Measurements from ENCODE around the gene USP32. TPM values are rescaled to one million over a fixed set of nuclear protein-coding genes. Genes with fewer than 3 reads are reported as not detected.

The USP32 gene
- total RNA-seq, 1 experiment from 2014 or later: 103 TPM

DNA sequence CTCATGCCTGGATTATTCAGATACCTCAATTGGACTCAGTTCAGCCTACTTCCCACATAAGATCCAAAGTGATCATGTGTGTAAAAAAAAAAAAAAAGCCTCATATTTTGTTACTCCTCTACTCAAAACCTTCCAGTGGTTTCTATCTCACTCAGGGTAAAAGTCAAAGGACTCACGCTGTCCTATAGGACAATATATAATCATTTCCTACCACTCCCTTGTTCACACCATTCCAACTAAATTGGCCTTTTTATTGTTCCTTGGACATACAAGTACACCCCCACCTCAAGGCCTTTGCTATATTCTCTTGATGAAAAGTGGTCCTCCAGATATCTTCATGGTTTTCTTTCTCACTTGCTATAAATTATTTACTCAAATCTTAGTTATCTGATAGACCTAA, 99.2 kb downstream of the USP32 start:
- no peak overlapping the region for H3K4me3 Mint-ChIP-seq
- H3K27ac Mint-ChIP-seq: no peak overlapping the region

More for the DNA sequence above, 99.2 kb downstream of the USP32 start:
- no peaks in the 10 kb centered on the region for H3K4me1 Mint-ChIP-seq
- ChIA-PET CTCF (no interaction called here), POLR2A (no interaction called here)
- H3K9me3 Mint-ChIP-seq: no peaks in the 10 kb centered on the region
- TF ChIP-seq GRHL2 (CRISPR knock-in tag; IDR thresholded peaks at IDR 0.05; ENCODE audit: insufficient replicate concordance, severe bottlenecking) (no peak), ZNF121 (CRISPR knock-in tag; IDR thresholded peaks at IDR 0.05) (no peak), ZNF281 (CRISPR knock-in tag; IDR thresholded peaks at IDR 0.05) (no peak), MXD4 (CRISPR knock-in tag; IDR thresholded peaks at IDR 0.05; ENCODE audit: borderline replicate concordance) (no peak), GABPB1 (CRISPR knock-in tag; IDR thresholded peaks at IDR 0.05) (no peak), ZNF396 (CRISPR knock-in tag; IDR thresholded peaks at IDR 0.05; ENCODE audit: borderline replicate concordance) (no peak), NR1H2 (CRISPR knock-in tag; IDR thresholded peaks at IDR 0.05) (no peak), FOXP1 (CRISPR knock-in tag; IDR thresholded peaks at IDR 0.05; ENCODE audit: borderline replicate concordance) (no peak), HMGA2 (CRISPR knock-in tag; IDR thresholded peaks at IDR 0.05) (no peak), ZNF232 (CRISPR knock-in tag; IDR thresholded peaks at IDR 0.05) (no peak), E2F4 (CRISPR knock-in tag; IDR thresholded peaks at IDR 0.05; ENCODE audit: borderline replicate concordance, low read depth) (no peak), ZSCAN18 (CRISPR knock-in tag; IDR thresholded peaks at IDR 0.05) (no peak), ZNF263 (CRISPR knock-in tag; IDR thresholded peaks at IDR 0.05; ENCODE audit: low read depth) (no peak), ZNF423 (CRISPR knock-in tag; IDR thresholded peaks at IDR 0.05) (no peak)
- TF ChIP-seq, protein P1, sequence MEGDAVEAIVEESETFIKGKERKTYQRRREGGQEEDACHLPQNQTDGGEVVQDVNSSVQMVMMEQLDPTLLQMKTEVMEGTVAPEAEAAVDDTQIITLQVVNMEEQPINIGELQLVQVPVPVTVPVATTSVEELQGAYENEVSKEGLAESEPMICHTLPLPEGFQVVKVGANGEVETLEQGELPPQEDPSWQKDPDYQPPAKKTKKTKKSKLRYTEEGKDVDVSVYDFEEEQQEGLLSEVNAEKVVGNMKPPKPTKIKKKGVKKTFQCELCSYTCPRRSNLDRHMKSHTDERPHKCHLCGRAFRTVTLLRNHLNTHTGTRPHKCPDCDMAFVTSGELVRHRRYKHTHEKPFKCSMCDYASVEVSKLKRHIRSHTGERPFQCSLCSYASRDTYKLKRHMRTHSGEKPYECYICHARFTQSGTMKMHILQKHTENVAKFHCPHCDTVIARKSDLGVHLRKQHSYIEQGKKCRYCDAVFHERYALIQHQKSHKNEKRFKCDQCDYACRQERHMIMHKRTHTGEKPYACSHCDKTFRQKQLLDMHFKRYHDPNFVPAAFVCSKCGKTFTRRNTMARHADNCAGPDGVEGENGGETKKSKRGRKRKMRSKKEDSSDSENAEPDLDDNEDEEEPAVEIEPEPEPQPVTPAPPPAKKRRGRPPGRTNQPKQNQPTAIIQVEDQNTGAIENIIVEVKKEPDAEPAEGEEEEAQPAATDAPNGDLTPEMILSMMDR (IDR thresholded peaks at IDR 0.05): no peak
- TF ChIP-seq, protein P2, sequence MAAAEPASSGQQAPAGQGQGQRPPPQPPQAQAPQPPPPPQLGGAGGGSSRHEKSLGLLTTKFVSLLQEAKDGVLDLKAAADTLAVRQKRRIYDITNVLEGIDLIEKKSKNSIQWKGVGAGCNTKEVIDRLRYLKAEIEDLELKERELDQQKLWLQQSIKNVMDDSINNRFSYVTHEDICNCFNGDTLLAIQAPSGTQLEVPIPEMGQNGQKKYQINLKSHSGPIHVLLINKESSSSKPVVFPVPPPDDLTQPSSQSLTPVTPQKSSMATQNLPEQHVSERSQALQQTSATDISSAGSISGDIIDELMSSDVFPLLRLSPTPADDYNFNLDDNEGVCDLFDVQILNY (CRISPR knock-in tag; IDR thresholded peaks at IDR 0.05): no peak
- TF ChIP-seq, protein P3, sequence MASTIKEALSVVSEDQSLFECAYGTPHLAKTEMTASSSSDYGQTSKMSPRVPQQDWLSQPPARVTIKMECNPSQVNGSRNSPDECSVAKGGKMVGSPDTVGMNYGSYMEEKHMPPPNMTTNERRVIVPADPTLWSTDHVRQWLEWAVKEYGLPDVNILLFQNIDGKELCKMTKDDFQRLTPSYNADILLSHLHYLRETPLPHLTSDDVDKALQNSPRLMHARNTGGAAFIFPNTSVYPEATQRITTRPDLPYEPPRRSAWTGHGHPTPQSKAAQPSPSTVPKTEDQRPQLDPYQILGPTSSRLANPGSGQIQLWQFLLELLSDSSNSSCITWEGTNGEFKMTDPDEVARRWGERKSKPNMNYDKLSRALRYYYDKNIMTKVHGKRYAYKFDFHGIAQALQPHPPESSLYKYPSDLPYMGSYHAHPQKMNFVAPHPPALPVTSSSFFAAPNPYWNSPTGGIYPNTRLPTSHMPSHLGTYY (CRISPR knock-in tag; IDR thresholded peaks at IDR 0.05): no peak
- DNase-seq (ENCODE audit: low spot score): no peak
- no peak for ATAC-seq
- no peaks in the 10 kb centered on the region for H3K27me3 Mint-ChIP-seq (ENCODE audit: low read depth)
- H3K36me3 Mint-ChIP-seq: peaks cover 10% of the 10 kb centered on the region; the same call in 1 of the 2 replicates

All from WTC11 (cell line).